Left lung (tissue), 14 donors: ENCODE results near the gene UPK3B. TPM values are rescaled to one million over a fixed set of nuclear protein-coding genes. Genes with fewer than 3 reads are reported as not detected.
A peak's percentile ranks its signal among the peaks of the same experiment; 100 is the strongest.
"Not testable (repeated sequence)": the region's sequence is repeated elsewhere in the genome, so short reads cannot be mapped to it uniquely, and the experiment has no call there.

Source experiments
- ATAC-seq: fragments of 200-7000 bp; cut with Tn5 transposase; one replicate; pipeline ENCODE4 v1.9.1; 2020; ENCODE audit warnings: moderate library complexity
- DNase-seq, 4 donors: peaks; one replicate each; pipeline ENCODE4 v3.0.0-alpha.2; 2013 to 2020
- H3K27ac ChIP-seq, 2 donors: fragments of 200-600 bp; sonication (generic) in 1 of 2; one replicate each; pipeline versions ENCODE4 v1.5.0 to v1.8.0; 2020 to 2021
- H3K27me3 ChIP-seq, 2 donors: fragments of 200-600 bp; sonication (generic) in 1 of 2; one replicate each; pipeline versions ENCODE4 v1.5.0 to v1.8.0; 2020 to 2021
- H3K36me3 ChIP-seq, 2 donors: fragments of 200-600 bp; sonication (generic) in 1 of 2; one replicate each; pipeline versions ENCODE4 v1.5.0 to v1.8.0; 2020 to 2021
- H3K4me1 ChIP-seq, 2 donors: fragments of 200-600 bp; one replicate each; pipeline ENCODE4 v1.8.0; 2021
- H3K4me3 ChIP-seq, 2 donors: fragments of 200-600 bp; sonication (generic) in 1 of 2; one replicate each; pipeline versions ENCODE4 v1.5.0 to v1.8.0; 2020 to 2021; ENCODE audit warnings: mild to moderate bottlenecking in 1 of 2
- H3K9me3 ChIP-seq, 2 donors: fragments of 200-600 bp; sonication (generic) in 1 of 2; one replicate each; pipeline versions ENCODE4 v1.5.0 to v1.8.0; 2020 to 2021
- intact Hi-C, 2 donors: fragments of 100-400 bp; cut with DNase I; formaldehyde crosslinking; loops; one replicate each; pipeline versions ENCODE4 v1.11.2 to v1.14.2; 2022
- long read RNA-seq, 12 donors: library from polyadenylated mRNA in 2 of 12; unstranded in 2 of 12; transcript quantifications; one replicate each; pipeline ENCODE4 v2.0.0 and lab custom pipeline, GENCODE V29; 2019 to 2026
- polyA plus RNA-seq, 6 donors: library from polyadenylated mRNA; unstranded; fragments of 120-200 nt; gene quantifications; one replicate each; pipeline ENCODE4 v1.2.1, GENCODE V29; 2013; ENCODE audit not compliant: insufficient read length in 6 of 6
- total RNA-seq, 2 donors: library from RNA; stranded (reverse); fragmentation: NEBNext Ultra II Directional; extraction: Animal tissue kit (Norgen Biotek cat#: 25700); gene quantifications; one replicate each; pipeline ENCODE4 v1.2.1, GENCODE V29; 2021
- TF ChIP-seq, protein P1 (sequence below), 2 donors: fragments of 200-600 bp; sonication (generic) in 1 of 2; IDR thresholded peaks; one replicate each; pipeline versions ENCODE4 v1.5.0 to v1.8.0; 2021; ENCODE audit warnings: antibody characterized with exemption in 2 of 2
- donor health status: DM: no; HTN: yes; CAD: no.
- donor health status: DM: no; HTN: no; CAD: no.

UPK3B gene
- total RNA-seq = 10 to 100 TPM in 1 of 2 donors, 1 to 10 TPM in 1; 5.5 to 15.9 TPM
- polyA plus RNA-seq = 10 to 100 TPM in 5 of 6 donors, 1 to 10 TPM in 1; 7.3 to 40.8 (median 20.0) TPM
- long read RNA-seq, donor 1, transcript UPK3B-203 (5 exons, 1,041 nt) = major isoform, 5 of 18 reads
- long read RNA-seq, donor 1, partial matches to known transcripts = 5 of 18 reads
- long read RNA-seq, donor 1, other reads (novel, unspliced or antisense) = 7 of 18 reads
- long read RNA-seq, donor 2, partial matches to known transcripts = 0 of 10 reads
- long read RNA-seq, donor 2, other reads (novel, unspliced or antisense) = 6 of 10 reads
- long read RNA-seq, donor 3, partial matches to known transcripts = 0 of 9 reads
- long read RNA-seq, donor 3, other reads (novel, unspliced or antisense) = 8 of 9 reads
- long read RNA-seq, donor 4, partial matches to known transcripts = 0 of 1 reads
- long read RNA-seq, donor 4, other reads (novel, unspliced or antisense) = 0 of 1 reads
- long read RNA-seq, donor 5, partial matches to known transcripts = 0 of 16 reads
- long read RNA-seq, donor 5, other reads (novel, unspliced or antisense) = 14 of 16 reads
- long read RNA-seq, donor 6, partial matches to known transcripts = 0 of 2 reads
- long read RNA-seq, donor 6, other reads (novel, unspliced or antisense) = 0 of 2 reads
- long read RNA-seq, donor 7 = 0 reads
- long read RNA-seq, donor 8, partial matches to known transcripts = 0 of 6 reads
- long read RNA-seq, donor 8, other reads (novel, unspliced or antisense) = 5 of 6 reads
- long read RNA-seq, donor 9 = 0 reads
- long read RNA-seq, donor 10 = 0 reads
- long read RNA-seq, donor 11 = 0 reads
- long read RNA-seq, donor 12, partial matches to known transcripts = 0 of 1 reads
- long read RNA-seq, donor 12, other reads (novel, unspliced or antisense) = 0 of 1 reads

DNA sequence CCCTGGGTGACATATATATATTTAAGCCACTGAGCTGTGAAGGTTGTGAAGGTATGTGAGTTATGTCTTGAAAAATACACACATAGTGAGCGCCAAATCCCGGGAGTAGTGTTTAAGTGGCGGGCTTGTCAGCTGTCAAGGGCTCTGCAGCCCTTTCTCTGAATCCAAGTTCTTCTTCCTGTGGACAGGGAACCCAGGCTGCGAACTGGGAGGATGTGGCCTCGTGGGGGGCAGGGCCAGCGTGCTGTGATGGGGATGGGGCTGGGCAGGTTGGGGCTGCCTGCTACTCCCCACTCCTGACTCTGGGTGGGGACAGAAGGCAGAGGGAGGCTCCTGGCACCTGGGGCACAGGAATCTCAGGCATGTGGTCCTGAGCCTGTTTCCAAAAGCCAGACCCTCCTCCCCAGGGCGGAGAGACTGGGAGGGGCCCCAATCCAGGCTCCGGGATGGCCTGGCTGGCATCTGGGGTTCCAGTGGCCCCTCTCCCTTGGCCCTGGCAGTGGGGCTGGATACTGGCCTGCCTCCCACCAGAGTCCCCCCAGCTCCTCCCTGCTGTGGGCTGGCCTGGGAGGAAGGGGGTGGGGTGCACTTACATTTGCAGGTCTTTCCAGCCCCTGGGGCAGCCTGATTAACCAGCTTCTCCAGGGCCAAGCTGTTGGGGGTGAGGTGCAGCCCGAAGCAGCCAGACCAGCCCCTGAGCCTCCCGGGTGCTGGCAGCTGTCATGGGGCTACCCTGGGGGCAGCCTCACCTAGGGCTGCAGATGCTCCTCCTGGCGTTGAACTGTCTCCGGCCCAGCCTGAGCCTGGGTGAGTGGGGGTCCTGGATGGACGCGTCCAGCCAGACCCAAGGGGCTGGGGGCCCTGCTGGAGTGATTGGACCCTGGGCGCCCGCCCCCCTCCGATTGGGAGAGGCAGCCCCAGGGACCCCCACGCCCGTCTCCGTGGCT is at the start of gene UPK3B:
TSS of gene UPK3B (plus strand) at position 622 of the 947 bp plus-strand sequence. CDS start at position 723, 101 bp downstream.
- peaks cover 4 to 20% of the 10 kb centered on the region in 2 donors for H3K4me1 ChIP-seq
- DNase-seq (peak; percentile 14 to 81 (median 56)), ATAC-seq (peak; percentile 28)
- TF ChIP-seq, protein P1, sequence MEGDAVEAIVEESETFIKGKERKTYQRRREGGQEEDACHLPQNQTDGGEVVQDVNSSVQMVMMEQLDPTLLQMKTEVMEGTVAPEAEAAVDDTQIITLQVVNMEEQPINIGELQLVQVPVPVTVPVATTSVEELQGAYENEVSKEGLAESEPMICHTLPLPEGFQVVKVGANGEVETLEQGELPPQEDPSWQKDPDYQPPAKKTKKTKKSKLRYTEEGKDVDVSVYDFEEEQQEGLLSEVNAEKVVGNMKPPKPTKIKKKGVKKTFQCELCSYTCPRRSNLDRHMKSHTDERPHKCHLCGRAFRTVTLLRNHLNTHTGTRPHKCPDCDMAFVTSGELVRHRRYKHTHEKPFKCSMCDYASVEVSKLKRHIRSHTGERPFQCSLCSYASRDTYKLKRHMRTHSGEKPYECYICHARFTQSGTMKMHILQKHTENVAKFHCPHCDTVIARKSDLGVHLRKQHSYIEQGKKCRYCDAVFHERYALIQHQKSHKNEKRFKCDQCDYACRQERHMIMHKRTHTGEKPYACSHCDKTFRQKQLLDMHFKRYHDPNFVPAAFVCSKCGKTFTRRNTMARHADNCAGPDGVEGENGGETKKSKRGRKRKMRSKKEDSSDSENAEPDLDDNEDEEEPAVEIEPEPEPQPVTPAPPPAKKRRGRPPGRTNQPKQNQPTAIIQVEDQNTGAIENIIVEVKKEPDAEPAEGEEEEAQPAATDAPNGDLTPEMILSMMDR (IDR thresholded peaks at IDR 0.05) = no peak
- intact Hi-C loops = loop anchor here in 1 of 2 donors (10.0 kb wide), 1 partner anchor 485 kb away; no protein-coding TSS in a partner anchor
- peaks cover 0 to 23% of the 10 kb centered on the region in 2 donors for H3K36me3 ChIP-seq
- H3K9me3 ChIP-seq = no peaks in the 10 kb centered on the region
- no peak within 1 kb of the TSS for H3K4me3 ChIP-seq
- peak within 1 kb of the TSS in 1 of 2 donors; percentile 18 for H3K27ac ChIP-seq
- H3K27me3 ChIP-seq = no peaks in the 10 kb centered on the region

DNA sequence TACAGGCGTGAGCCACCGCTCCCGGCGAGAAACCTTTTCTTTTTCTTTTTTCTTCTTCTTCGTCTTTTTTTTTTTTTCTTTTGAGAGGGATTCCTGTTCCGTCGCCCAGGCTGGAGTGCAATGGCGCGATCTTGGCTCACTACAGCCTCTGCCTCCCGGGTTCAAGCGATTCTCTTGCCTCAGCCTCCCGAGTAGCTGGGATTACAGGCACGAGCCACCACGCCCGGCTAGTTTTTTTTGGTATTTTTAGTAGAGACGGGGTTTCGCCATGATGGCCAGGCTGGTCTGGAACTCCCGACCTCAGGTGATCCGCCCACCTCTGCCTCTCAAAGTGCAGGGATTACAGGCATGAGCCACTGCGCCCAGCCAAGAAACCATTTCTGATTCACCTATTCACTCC is 49.6 kb upstream of the UPK3B start:
- ATAC-seq, H3K9me3 ChIP-seq, H3K4me1 ChIP-seq, intact Hi-C loops, H3K27me3 ChIP-seq, H3K36me3 ChIP-seq, H3K4me3 ChIP-seq, DNase-seq, H3K27ac ChIP-seq: not testable (repeated sequence)

GRCh38 chr7:76461464-76462101 is 48.8 kb upstream of the UPK3B start, which contains the start of gene DTX2:
Gene DTX2 (plus strand): TSS chr7:76461709. CDS start chr7:76480510, 18,801 bp downstream.
- ATAC-seq = peak; percentile 97
- H3K9me3 ChIP-seq, H3K4me1 ChIP-seq, H3K36me3 ChIP-seq, intact Hi-C loops, H3K27ac ChIP-seq, H3K27me3 ChIP-seq: not testable (repeated sequence)
- peak within 1 kb of the TSS; percentile 21 to 42 for H3K4me3 ChIP-seq
- DNase-seq = peak in 1 of 4 donors; percentile 81

DNA sequence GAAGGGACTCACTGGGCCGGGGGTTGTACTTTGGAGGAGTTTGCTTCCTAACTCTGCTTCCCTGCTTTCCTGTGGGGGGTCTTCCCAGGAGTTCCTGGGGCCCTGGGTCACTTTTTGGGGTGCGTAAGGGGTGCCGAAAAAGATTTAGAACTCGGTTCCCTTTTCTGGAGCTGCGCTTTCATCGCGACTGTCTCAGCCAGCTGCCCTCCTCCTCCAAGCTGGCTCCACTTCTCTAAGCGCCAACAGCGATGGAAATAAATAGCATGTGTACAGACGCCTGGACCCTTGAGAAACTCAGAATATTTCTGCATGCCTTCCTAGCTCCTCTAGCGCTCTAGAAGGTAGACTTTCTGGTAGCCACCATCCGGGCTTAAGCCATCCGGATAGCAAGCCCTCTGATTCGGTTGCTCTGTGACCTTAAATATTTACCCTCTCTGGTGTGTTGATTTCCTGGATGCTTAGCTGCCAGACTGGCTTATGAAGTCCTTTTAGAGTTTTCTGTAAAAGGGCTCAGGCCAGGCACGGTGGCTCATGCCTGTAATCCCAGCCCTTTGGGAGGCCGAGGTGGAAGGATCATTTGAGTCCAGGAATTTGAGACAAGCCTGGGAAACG is 48.0 kb upstream of the UPK3B start:
- intact Hi-C loops, DNase-seq, H3K4me3 ChIP-seq, H3K4me1 ChIP-seq, H3K27me3 ChIP-seq, H3K9me3 ChIP-seq, H3K36me3 ChIP-seq, H3K27ac ChIP-seq: not testable (repeated sequence)
- peak; percentile 49 for ATAC-seq

DNA sequence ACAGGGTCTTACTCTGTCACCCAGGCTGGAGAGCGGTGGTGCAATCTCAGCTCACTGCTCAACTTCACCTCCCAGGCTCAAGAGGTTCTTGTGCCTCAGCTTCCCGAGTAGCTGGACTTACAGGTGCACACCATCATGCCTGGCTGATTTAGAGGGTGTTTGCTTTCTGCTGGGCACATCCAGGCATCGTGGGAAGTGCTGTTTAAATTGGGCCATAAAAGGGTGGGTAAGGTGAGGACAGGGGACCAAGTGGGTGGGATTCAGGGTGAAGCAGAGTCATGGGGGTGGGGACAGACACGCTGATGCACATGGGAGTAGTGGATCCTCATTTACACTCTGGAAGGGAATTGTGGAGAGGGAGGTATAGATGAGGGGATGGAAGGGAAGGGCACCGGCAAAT is 45.4 kb upstream of the UPK3B start:
- H3K4me1 ChIP-seq, H3K27ac ChIP-seq, H3K9me3 ChIP-seq, ATAC-seq, DNase-seq, intact Hi-C loops, H3K4me3 ChIP-seq, H3K27me3 ChIP-seq, H3K36me3 ChIP-seq: not testable (repeated sequence)

DNA sequence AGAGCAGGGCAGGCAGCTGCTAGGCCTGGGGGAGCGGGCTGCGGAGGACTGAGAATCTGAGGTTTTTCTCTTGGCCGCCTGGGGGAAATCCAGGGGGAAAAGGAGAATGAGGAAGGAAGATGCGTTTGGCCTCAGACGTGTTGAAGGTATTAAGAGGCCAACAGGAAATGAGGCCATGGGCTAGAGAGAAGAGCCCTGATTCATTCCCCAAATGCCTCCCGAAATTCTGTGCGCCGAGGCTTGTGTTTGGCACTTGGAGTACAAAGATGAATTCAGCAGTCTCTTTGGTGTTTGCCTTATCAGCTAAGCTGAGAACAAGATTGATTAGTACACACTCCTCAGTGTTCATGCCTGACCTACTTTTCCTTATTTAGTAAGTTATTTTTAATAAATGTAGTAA is 44.4 kb upstream of the UPK3B start:
- H3K4me1 ChIP-seq, H3K36me3 ChIP-seq, H3K27ac ChIP-seq, intact Hi-C loops, H3K4me3 ChIP-seq, DNase-seq, H3K27me3 ChIP-seq, H3K9me3 ChIP-seq: not testable (repeated sequence)
- ATAC-seq = peak; percentile 1

DNA sequence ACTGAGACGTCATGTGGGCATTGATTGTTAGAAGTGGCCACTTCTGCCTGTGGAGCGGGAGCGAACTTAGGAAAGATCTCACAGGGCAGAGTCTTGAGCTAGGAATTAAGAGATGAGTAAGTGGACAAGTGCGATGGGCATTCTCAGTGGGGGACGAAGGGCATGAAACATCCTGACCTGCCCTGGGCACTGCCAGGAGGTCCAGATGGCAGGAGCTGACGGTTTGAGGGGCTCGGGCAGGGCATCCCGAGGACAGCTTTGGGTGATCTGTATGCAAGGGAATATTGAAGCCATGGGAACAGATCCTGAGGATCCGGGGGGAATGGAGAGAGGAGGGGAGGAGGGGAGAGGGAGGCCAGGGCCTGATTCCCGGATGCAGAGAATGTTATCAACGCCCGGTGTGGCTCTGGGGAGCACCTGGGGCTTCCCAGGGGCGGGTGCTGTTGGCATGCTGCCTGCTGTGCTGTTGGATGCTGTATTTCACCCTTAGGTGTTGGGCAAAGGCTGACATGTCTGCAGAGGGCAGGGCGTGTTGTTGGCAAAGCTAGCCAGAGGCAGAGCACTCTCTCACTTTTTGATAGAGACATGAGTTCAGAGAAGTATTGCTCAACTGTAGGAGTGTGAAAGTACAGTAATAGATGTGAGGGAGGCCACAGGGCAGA is 42.5 kb upstream of the UPK3B start:
- H3K27ac ChIP-seq, intact Hi-C loops, H3K36me3 ChIP-seq, H3K4me3 ChIP-seq, H3K27me3 ChIP-seq, H3K9me3 ChIP-seq, H3K4me1 ChIP-seq: not testable (repeated sequence)
- DNase-seq = peak in 2 of 4 donors; percentile 46 to 79
- peak; percentile 86 for ATAC-seq

- ATAC-seq (peak; percentile 25), DNase-seq (peak in 1 of 4 donors; percentile 38)
- H3K4me3 ChIP-seq, H3K4me1 ChIP-seq, H3K9me3 ChIP-seq, H3K27ac ChIP-seq, intact Hi-C loops, H3K27me3 ChIP-seq: not testable (repeated sequence)
- H3K36me3 ChIP-seq = peaks cover 0 to 12% of the 10 kb centered on the region in 2 donors
These were observed 38.7 kb upstream of the UPK3B start for GRCh38 chr7:76471556-76472221.

DNA sequence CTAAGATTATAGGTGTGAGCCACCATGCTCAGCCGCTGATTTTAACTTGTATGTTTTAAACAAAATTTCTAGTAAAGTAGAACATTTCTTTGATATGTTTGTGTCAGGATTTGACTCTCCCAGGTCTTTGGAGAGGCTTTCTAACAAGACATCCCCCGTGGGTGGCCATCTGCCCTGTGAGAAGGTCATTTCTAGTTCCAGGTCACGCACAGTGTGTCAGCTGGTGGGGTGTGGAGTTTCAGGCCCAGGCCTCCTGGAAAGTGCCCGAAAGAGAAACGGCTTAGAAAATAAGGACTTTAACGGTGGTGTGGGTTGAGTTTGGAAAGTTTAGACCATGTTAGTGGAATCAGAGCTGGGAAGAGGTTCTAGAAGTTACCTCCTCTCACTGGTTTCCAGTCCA is 37.3 kb upstream of the UPK3B start:
- H3K9me3 ChIP-seq, H3K4me3 ChIP-seq, ATAC-seq, intact Hi-C loops, DNase-seq, H3K27me3 ChIP-seq, H3K27ac ChIP-seq, H3K4me1 ChIP-seq: not testable (repeated sequence)
- peaks cover 0 to 11% of the 10 kb centered on the region in 2 donors for H3K36me3 ChIP-seq
